ENCODE measurements around the gene KCNIP4.

The KCNIP4 gene

GRCh38 chr4:21962691-21963090, 14.1 kb upstream of the KCNIP4 start:
- H3K27ac ChIP-seq: no peak overlapping the region
- H3K9me3 ChIP-seq: no peaks in the 10 kb centered on the region
- no peak for TF ChIP-seq CTCF (IDR thresholded peaks at IDR 0.05)
- no peaks in the 10 kb centered on the region for H3K36me3 ChIP-seq
- H3K27me3 ChIP-seq: no peaks in the 10 kb centered on the region
- no peaks in the 10 kb centered on the region for H3K4me1 ChIP-seq (ENCODE audit: control insufficient read depth in 1 of 2, insufficient read depth in 1 of 2, low read depth in 1 of 2, low read length in 1 of 2)
- H3K4me3 ChIP-seq (ENCODE audit: low read depth in 1 of 2, low read length in 1 of 2): no peak overlapping the region

GRCh38 chr4:21960793-21961192, 12.2 kb upstream of the KCNIP4 start:
- no peak overlapping the region for H3K4me3 ChIP-seq (ENCODE audit: low read depth in 1 of 2, low read length in 1 of 2)
- TF ChIP-seq CTCF (IDR thresholded peaks at IDR 0.05): no peak
- no peaks in the 10 kb centered on the region for H3K36me3 ChIP-seq
- no peaks in the 10 kb centered on the region for H3K4me1 ChIP-seq (ENCODE audit: control insufficient read depth in 1 of 2, insufficient read depth in 1 of 2, low read depth in 1 of 2, low read length in 1 of 2)
- no peak overlapping the region for H3K27ac ChIP-seq
- H3K9me3 ChIP-seq: no peaks in the 10 kb centered on the region
- H3K27me3 ChIP-seq: no peaks in the 10 kb centered on the region

GRCh38 chr4:21954916-21955315, 6.3 kb upstream of the KCNIP4 start:
- Histone ChIP-seq H3K27me3 (peaks cover 5% of the 10 kb centered on the region), H3K27ac (no peak overlapping the region), H3K9me3 (no peaks in the 10 kb centered on the region), H3K4me3 (ENCODE audit: low read depth in 1 of 2, low read length in 1 of 2) (no peak overlapping the region), H3K36me3 (no peaks in the 10 kb centered on the region), H3K4me1 (ENCODE audit: control insufficient read depth in 1 of 2, insufficient read depth in 1 of 2, low read depth in 1 of 2, low read length in 1 of 2) (no peaks in the 10 kb centered on the region)
- TF ChIP-seq CTCF (IDR thresholded peaks at IDR 0.05): no peak

GRCh38 chr4:21953653-21954052, 5.1 kb upstream of the KCNIP4 start:
- H3K27ac ChIP-seq: no peak overlapping the region
- H3K36me3 ChIP-seq: no peaks in the 10 kb centered on the region
- no peaks in the 10 kb centered on the region for H3K4me1 ChIP-seq (ENCODE audit: control insufficient read depth in 1 of 2, insufficient read depth in 1 of 2, low read depth in 1 of 2, low read length in 1 of 2)
- H3K4me3 ChIP-seq (ENCODE audit: low read depth in 1 of 2, low read length in 1 of 2): no peak overlapping the region
- peaks cover 17% of the 10 kb centered on the region for H3K27me3 ChIP-seq
- no peaks in the 10 kb centered on the region for H3K9me3 ChIP-seq
- no peak for TF ChIP-seq CTCF (IDR thresholded peaks at IDR 0.05)

- Histone ChIP-seq H3K36me3 (no peaks in the 10 kb centered on the region), H3K4me3 (ENCODE audit: low read depth in 1 of 2, low read length in 1 of 2) (no peak overlapping the region), H3K27ac (no peak overlapping the region), H3K4me1 (ENCODE audit: control insufficient read depth in 1 of 2, insufficient read depth in 1 of 2, low read depth in 1 of 2, low read length in 1 of 2) (no peaks in the 10 kb centered on the region), H3K9me3 (no peaks in the 10 kb centered on the region), H3K27me3 (peaks cover 28% of the 10 kb centered on the region)
- no peak for TF ChIP-seq CTCF (IDR thresholded peaks at IDR 0.05)
Observed at GRCh38 chr4:21952549-21952948, 4.0 kb upstream of the KCNIP4 start.

GRCh38 chr4:21949073-21949457, 493 bp upstream of the KCNIP4 start:
- H3K4me3 ChIP-seq (ENCODE audit: low read depth in 1 of 2, low read length in 1 of 2): no peak overlapping the region
- H3K27ac ChIP-seq: no peak overlapping the region
- no peaks in the 10 kb centered on the region for H3K9me3 ChIP-seq
- peaks cover 39% of the 10 kb centered on the region for H3K27me3 ChIP-seq
- H3K36me3 ChIP-seq: no peaks in the 10 kb centered on the region
- no peak for TF ChIP-seq CTCF (IDR thresholded peaks at IDR 0.05)
- no peaks in the 10 kb centered on the region for H3K4me1 ChIP-seq (ENCODE audit: control insufficient read depth in 1 of 2, insufficient read depth in 1 of 2, low read depth in 1 of 2, low read length in 1 of 2)

All from neutrophil (primary cell).